Measurements from ENCODE around the gene DIAPH3. TPM values are rescaled to one million over a fixed set of nuclear protein-coding genes. Genes with fewer than 3 reads are reported as not detected.
"Not testable (repeated sequence)": the region's sequence is repeated elsewhere in the genome, so short reads cannot be mapped to it uniquely, and the experiment has no call there.

DIAPH3 gene
- 2.6 TPM for total RNA-seq (ENCODE audit: unreplicated experiment)
- long read RNA-seq, partial matches to known transcripts = 3 of 3 reads
- long read RNA-seq, other reads (novel, unspliced or antisense) = 0 of 3 reads

DNA sequence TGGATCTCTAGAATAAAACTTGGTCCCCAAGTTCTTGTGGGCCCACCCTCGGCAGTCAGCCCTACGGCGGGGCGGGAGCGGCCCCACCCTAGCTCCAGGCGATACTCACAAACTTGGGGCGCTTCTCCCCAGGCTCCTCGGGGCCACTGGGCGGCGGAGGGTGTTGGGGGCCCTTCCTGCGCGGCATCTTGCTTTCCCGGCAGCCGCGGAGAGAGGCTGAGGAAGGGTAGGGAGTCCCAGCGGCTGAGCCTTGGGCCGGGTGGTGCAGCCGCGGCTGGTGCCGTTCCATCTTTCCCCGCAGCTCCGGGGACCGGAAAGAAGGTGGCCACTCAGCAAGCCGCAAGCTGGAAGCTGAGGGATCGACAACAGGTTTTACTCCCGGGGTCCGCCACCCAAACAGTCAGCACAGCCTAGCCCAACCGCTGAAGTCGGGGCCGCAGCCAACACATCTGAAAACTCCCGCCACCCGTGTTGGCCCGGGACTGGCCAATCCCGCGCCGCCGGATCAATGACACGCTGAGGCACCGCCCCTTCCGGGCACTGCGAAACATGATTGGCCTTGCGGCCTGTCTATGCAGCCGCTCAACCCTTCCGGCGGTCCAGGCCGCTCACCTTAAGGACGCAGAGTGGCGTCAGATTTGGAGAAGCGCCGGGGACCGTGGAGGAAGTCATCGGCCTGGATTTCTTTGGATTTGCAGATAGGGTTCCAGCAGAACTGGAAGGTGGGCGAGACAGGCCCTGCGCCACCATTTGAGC lies at the start of gene DIAPH3:
Gene DIAPH3, minus strand, starts transcription at position 451 of the 756 bp plus-strand sequence. Its CDS starts 162 bp downstream, at position 289.
- peak within 1 kb of the TSS; percentile 93 for H3K4me3 Mint-ChIP-seq (ENCODE audit: unreplicated experiment)
- H3K9me3 Mint-ChIP-seq (ENCODE audit: unreplicated experiment) = no peaks in the 10 kb centered on the region
- peak within 1 kb of the TSS; percentile 94 for H3K27ac Mint-ChIP-seq (ENCODE audit: unreplicated experiment)
- H3K4me1 Mint-ChIP-seq (ENCODE audit: low read depth, unreplicated experiment) = peaks cover 12% of the 10 kb centered on the region
- H3K27me3 Mint-ChIP-seq (ENCODE audit: unreplicated experiment) = peaks cover 3% of the 10 kb centered on the region
- peak; percentile 97 for DNase-seq
- no peaks in the 10 kb centered on the region for H3K36me3 Mint-ChIP-seq (ENCODE audit: unreplicated experiment)
- TF ChIP-seq, protein P1, sequence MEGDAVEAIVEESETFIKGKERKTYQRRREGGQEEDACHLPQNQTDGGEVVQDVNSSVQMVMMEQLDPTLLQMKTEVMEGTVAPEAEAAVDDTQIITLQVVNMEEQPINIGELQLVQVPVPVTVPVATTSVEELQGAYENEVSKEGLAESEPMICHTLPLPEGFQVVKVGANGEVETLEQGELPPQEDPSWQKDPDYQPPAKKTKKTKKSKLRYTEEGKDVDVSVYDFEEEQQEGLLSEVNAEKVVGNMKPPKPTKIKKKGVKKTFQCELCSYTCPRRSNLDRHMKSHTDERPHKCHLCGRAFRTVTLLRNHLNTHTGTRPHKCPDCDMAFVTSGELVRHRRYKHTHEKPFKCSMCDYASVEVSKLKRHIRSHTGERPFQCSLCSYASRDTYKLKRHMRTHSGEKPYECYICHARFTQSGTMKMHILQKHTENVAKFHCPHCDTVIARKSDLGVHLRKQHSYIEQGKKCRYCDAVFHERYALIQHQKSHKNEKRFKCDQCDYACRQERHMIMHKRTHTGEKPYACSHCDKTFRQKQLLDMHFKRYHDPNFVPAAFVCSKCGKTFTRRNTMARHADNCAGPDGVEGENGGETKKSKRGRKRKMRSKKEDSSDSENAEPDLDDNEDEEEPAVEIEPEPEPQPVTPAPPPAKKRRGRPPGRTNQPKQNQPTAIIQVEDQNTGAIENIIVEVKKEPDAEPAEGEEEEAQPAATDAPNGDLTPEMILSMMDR (IDR thresholded peaks at IDR 0.05; ENCODE audit: partially characterized antibody, unreplicated experiment) = no peak

DNA sequence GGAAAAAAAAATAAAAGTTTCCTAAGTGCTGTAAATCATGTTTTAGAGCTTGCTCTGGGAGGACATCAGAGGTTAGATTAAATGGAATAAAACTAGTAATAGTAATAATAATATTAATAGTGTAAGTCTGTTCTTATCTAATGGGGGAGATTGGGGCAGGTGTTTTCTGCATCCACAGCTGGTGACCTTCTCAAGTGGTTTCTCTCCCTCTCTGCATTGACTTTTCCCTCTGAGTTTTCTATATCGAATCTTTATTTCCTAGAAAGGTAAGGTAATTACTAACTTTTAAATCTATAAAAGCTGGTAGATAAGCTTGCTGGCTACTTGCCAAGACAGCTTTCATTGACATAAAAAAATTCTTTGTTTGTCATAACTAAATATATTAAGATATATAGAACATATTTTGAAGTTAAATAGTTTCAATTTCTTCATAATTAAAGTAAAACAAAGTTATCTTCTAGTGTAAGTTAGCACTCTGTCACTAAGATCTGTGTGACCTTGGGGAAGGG lies 49.6 kb upstream of the DIAPH3 start:
- Mint-ChIP-seq H3K9me3 (ENCODE audit: unreplicated experiment) (peaks cover 2% of the 10 kb centered on the region), H3K4me1 (ENCODE audit: low read depth, unreplicated experiment) (no peaks in the 10 kb centered on the region), H3K36me3 (ENCODE audit: unreplicated experiment) (no peaks in the 10 kb centered on the region), H3K27ac (ENCODE audit: unreplicated experiment) (no peak overlapping the region), H3K4me3 (ENCODE audit: unreplicated experiment) (no peak overlapping the region), H3K27me3 (ENCODE audit: unreplicated experiment) (no peaks in the 10 kb centered on the region)
- TF ChIP-seq, protein P1 (IDR thresholded peaks at IDR 0.05; ENCODE audit: partially characterized antibody, unreplicated experiment) = no peak
- DNase-seq = no peak

- no peak for DNase-seq
- H3K9me3 Mint-ChIP-seq (ENCODE audit: unreplicated experiment) = peaks cover 2% of the 10 kb centered on the region
- H3K27ac Mint-ChIP-seq (ENCODE audit: unreplicated experiment) = no peak overlapping the region
- TF ChIP-seq, protein P1 (IDR thresholded peaks at IDR 0.05; ENCODE audit: partially characterized antibody, unreplicated experiment) = no peak
- H3K4me1 Mint-ChIP-seq (ENCODE audit: low read depth, unreplicated experiment) = no peaks in the 10 kb centered on the region
- H3K36me3 Mint-ChIP-seq (ENCODE audit: unreplicated experiment) = no peaks in the 10 kb centered on the region
- H3K4me3 Mint-ChIP-seq (ENCODE audit: unreplicated experiment) = no peak overlapping the region
- H3K27me3 Mint-ChIP-seq (ENCODE audit: unreplicated experiment) = no peaks in the 10 kb centered on the region
These were observed 47.8 kb upstream of the DIAPH3 start for GRCh38 chr13:60211548-60211947.

- no peaks in the 10 kb centered on the region for H3K27me3 Mint-ChIP-seq (ENCODE audit: unreplicated experiment)
- no peak overlapping the region for H3K4me3 Mint-ChIP-seq (ENCODE audit: unreplicated experiment)
- H3K4me1 Mint-ChIP-seq (ENCODE audit: low read depth, unreplicated experiment) = no peaks in the 10 kb centered on the region
- TF ChIP-seq, protein P1 (IDR thresholded peaks at IDR 0.05; ENCODE audit: partially characterized antibody, unreplicated experiment) = no peak
- peaks cover 2% of the 10 kb centered on the region for H3K9me3 Mint-ChIP-seq (ENCODE audit: unreplicated experiment)
- no peak for DNase-seq
- H3K27ac Mint-ChIP-seq (ENCODE audit: unreplicated experiment) = no peak overlapping the region
- H3K36me3 Mint-ChIP-seq (ENCODE audit: unreplicated experiment) = no peaks in the 10 kb centered on the region
These were observed 47.0 kb upstream of the DIAPH3 start for GRCh38 chr13:60210510-60211330.

- not testable (repeated sequence) for H3K27ac Mint-ChIP-seq (ENCODE audit: unreplicated experiment); H3K4me1 Mint-ChIP-seq (ENCODE audit: low read depth, unreplicated experiment); H3K9me3 Mint-ChIP-seq (ENCODE audit: unreplicated experiment); DNase-seq; H3K36me3 Mint-ChIP-seq (ENCODE audit: unreplicated experiment); H3K27me3 Mint-ChIP-seq (ENCODE audit: unreplicated experiment); H3K4me3 Mint-ChIP-seq (ENCODE audit: unreplicated experiment)
These were observed 41.8 kb upstream of the DIAPH3 start for GRCh38 chr13:60205499-60205898.
